Urothelium cell line (cell line): ENCODE data around the gene AMBP.
A peak's percentile ranks its signal among the peaks of the same experiment; 100 is the strongest.

Experiments
- DNase-seq: peaks from one replicate; pipeline ENCODE4 v3.0.0; 2011; ENCODE audit warnings: low spot score, mixed read lengths
- FAIRE-seq: peaks from 2 replicates; lab custom pipeline; 2011; peaks lifted over from hg19 to GRCh38; lab: Jason Lieb, UNC

Gene AMBP

GRCh38 chr9:114034661-114035062 lies 43.4 kb downstream of the AMBP start:
- no peak for DNase-seq

DNA sequence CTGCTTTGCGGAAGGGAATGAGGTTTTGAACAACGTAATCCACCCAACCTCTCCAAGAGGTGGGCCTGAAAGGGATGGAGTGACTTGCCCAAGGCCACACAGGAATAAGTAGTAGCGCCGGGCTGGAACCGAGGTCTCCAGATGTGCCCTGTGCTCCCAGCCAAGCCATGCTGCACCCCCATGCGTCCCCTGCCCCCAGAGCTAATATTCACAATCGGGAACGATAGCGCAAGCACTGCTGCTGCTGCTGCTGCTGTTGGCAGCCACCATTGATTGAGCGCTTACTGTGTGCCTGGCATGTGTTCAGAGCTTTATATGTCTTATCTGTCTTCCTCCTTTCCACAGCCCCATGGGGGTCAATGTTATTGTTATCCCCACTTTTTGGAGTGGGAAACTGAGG lies 43.9 kb downstream of the AMBP start:
- no peak for DNase-seq
- no peak for FAIRE-seq

More at GRCh38 chr9:114034661-114035062, 43.4 kb downstream of the AMBP start:
- FAIRE-seq: no peak

- DNase-seq: peak; percentile 13
- FAIRE-seq: no peak
Measured at GRCh38 chr9:114033397-114034103, 44.5 kb downstream of the AMBP start.

GRCh38 chr9:114031948-114032840 lies 45.9 kb downstream of the AMBP start:
- DNase-seq (no peak), FAIRE-seq (no peak)

GRCh38 chr9:114031037-114031630 lies 47.0 kb downstream of the AMBP start:
- no peak for FAIRE-seq
- no peak for DNase-seq

DNA sequence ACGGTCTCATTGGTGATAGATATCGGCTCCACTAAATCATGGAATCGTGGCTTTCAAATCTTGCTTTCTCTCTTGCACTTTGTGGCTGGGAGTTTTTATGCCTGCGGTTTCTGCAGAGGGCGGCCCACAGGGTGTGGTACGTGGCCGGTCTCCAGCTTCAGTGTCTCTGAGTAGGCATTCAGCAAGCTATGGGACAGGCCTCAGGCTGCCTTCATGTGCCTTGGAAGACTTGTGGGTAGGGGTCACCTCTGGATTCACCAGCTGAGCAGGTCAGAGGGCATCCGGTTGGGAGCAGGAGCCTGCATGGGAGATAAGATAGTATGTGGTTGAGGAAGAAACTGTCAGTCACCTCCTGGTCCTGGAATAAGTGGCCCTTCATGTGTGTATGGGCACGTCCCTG lies 47.7 kb downstream of the AMBP start:
- no peak for FAIRE-seq

GRCh38 chr9:114029311-114030170 lies 48.6 kb downstream of the AMBP start:
- DNase-seq (no peak), FAIRE-seq (no peak)

More for the DNA sequence above, 47.7 kb downstream of the AMBP start:
- DNase-seq: no peak

DNA sequence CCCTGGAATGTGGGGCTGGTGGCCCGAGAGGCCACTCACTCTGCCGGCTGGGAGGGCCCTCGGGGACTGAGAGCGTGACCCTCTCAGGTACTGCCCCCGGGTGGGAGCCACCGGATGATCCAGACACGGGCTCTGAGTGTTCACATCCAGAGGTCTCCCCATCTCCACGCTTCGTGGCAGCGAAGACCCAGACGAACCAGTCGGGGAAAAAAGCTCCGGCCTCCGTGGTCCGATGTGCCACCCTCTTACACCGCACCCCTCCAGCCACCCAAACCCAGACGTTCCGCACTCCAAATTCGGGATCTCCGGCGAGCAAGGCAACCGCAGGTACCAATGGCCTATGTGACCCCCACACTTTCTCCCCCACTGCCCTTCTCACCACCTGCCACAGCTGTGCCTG lies 49.5 kb downstream of the AMBP start:
- DNase-seq: no peak
- FAIRE-seq: no peak

- FAIRE-seq (no peak), DNase-seq (no peak)
Measured at GRCh38 chr9:114027863-114028465, 50.1 kb downstream of the AMBP start.

- DNase-seq (no peak), FAIRE-seq (no peak)
Measured at GRCh38 chr9:114027159-114027862, 50.8 kb downstream of the AMBP start.

DNA sequence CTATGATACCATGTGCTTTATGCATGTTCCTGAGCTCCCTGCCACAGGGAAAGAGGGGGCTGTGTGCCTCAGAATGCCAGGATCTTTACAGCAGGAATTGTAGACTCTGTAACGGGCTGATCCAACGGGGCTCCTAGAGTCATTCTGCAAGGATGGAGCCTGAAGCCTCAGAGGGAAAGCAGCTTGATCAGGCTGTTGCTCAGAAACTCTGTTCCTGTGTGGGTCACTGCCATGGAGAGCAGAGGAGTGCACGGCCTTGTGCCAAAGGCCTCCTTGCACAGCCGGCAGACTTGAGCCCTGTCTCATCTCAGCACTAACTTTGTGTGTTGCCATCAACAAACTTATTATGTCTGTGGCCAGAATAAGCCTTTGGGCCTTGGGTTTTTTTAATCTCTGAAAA lies 51.8 kb downstream of the AMBP start:
- DNase-seq (no peak), FAIRE-seq (no peak)

GRCh38 chr9:114025760-114026159 lies 52.3 kb downstream of the AMBP start:
- FAIRE-seq (no peak), DNase-seq (no peak)

GRCh38 chr9:114025196-114025753 lies 52.8 kb downstream of the AMBP start:
- no peak for FAIRE-seq
- no peak for DNase-seq

- FAIRE-seq: no peak
- no peak for DNase-seq
Measured at GRCh38 chr9:114023961-114024360, 54.1 kb downstream of the AMBP start.

- no peak for FAIRE-seq
- no peak for DNase-seq
Measured at GRCh38 chr9:114021578-114021977, 56.5 kb downstream of the AMBP start.

DNA sequence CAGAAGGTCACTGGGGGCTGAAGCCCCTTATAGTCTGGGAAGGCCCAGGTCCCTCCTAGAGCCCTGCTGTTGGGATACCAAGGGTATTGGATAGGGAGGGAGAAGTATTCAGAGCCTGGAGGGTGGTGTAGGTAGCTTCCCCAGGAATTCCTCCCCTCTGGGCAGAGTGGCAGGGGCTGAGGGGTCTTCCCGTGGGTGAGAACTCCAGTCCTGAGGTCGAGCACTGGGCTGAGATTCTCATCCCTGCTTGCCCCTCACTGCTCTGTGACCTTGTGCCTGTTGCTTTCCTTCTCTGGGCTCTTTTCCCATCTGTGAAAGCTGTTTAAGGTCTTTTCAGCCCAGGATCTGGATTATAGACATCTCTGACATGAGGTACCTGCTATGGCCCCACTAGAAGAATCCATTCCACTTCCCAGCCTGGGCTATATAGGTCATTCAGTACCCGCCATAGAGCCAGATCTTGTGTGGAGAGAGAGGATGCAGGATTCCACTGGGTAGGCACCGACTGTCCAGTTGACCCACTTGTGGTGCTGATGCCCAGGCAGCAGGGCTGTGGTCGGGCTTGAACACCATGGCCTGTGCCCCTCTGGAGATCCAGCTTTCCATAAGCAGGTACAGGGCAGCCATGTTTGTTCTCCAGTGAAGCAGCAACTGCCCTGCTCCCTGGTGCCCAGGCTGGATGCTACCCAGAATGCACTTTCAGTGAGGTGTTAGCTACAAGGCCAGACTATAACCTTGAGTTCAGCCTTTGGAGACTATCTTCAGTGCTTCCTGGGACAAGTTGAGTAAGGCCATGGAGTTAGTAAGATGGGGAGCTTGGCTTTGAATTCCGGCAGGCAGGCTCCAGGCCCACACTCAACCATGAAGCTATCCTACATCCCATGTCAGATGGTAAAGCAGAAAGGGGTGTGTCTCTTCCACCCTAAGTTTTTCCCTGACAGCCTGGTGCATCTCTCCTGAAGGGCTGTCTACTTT lies 60.1 kb downstream of the AMBP start:
- DNase-seq: no peak
- FAIRE-seq: no peak

GRCh38 chr9:114016629-114017423 lies 61.3 kb downstream of the AMBP start:
- no peak for DNase-seq
- FAIRE-seq: no peak
